NCI-H510A (cell line): ENCODE results near the gene CD244.
"Not testable (repeated sequence)": the region's sequence is repeated elsewhere in the genome, so short reads cannot be mapped to it uniquely, and the experiment has no call there.

Source experiments
- DNase-seq: peaks from one replicate; lab custom pipeline; 2025; lab: John Stamatoyannopoulos, UW

The CD244 gene

DNA sequence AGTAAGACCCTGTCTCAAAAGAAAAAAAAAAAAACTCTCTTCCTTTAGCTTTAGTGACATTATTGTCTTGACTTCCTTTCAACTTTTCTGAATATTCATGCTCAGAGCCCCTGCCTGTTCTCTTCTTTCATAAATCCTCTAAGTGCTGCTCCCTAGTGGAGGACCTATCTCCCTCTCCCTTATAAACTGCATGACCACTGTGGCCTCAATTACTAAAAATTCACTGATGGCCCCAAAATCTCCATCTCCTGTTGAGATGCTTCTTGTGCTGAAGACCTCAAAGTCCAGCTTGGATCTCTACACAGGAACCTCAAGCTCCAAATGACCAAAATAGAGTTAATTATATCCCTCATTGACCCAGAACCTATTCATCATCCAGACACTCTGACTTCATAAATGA, 14.5 kb upstream of the CD244 start:
- no peak for DNase-seq

DNA sequence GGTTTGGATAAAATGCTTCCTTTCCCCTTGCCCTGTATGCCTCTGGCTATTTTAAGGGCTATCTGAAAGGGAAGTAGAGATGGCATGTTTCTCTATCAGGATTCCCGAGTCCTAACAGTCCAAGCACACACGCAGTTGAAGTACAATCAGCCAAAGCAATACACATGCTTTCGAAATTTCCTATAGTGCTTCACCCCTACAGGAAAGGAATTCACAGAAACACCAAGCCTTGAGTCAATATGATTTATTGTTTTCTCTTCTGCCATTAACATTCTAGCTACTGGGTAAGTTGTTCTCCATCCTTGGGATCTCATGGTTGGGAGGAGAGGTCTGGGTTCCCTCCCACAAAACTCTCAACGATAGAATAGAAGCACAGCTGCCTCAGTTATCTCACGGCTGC, 13.6 kb upstream of the CD244 start:
- no peak for DNase-seq

DNA sequence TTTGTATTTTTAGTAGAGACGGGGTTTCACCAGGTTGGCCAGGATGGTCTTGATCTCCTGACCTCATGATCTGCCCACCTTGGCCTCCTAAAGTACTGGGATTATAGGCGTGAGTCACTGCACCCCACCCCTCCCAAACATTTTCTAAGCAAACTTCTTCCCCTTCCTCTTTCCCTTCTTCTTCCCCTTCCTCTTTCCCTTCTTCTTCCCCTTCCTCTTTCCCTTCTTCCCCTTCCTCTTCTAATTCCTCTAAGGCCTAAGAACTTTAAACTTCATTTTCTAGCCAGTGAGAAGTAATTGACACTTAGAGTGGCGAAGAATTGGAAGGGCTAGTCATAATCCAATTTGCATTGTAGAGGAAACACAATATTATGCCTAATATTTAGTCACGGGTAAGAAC, 12.9 kb upstream of the CD244 start:
- DNase-seq: not testable (repeated sequence)

DNA sequence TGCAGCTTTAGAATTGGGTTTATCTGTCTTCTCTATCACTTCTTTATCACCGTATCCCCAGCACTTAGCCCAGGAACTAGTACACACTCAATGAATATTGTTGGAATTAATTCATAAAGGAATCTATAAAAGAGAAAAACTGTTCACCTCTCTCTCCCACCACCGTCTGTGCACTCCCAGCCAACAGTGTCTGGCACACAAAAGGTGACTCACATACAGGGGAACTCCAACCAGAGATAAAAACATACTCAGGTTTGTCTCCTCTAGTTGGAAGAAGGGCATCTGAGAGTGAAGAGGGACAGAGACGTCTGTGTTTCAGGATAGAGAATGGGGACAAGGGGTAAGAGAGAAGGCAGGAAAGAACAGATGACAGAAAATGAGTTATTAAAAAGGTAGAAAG, 12.2 kb upstream of the CD244 start:
- no peak for DNase-seq

DNA sequence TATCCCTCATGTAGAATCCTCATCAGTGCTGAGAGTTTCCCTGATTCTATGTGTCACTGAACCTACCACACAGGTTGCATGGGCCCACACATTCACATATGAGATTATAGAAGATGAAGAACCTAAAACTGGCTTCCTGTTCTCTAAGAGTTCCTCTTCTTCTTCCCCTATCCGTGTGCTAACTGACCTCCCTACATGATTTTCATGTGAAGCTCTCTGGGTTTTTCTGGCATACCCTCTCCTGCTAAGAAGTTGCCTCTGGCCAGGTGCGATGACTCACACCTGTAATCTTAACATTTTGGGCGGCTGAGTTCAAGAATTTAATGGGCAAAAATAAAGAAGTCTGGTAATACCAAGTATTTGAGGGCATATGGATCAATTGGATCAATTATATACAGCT, 5.5 kb upstream of the CD244 start:
- DNase-seq: no peak

DNA sequence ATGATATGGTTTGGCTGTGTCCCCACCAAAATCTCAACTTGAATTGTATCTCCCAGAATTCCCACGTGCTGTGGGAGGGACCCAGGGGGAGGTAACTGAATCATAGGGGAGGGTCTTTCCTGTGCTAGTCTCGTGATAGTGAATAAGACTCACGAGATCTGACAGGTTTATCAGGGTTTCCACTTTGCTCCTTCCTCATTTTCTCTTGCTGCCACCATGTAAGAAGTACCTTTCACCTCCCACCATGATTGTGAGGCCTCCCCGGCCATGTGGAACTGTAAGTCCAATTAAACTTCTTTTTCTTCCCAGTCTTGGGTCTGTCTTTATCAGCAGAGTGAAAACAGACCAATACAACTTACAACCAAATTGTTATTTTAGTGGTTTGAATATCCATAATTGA, 5.0 kb upstream of the CD244 start:
- DNase-seq: not testable (repeated sequence)

DNA sequence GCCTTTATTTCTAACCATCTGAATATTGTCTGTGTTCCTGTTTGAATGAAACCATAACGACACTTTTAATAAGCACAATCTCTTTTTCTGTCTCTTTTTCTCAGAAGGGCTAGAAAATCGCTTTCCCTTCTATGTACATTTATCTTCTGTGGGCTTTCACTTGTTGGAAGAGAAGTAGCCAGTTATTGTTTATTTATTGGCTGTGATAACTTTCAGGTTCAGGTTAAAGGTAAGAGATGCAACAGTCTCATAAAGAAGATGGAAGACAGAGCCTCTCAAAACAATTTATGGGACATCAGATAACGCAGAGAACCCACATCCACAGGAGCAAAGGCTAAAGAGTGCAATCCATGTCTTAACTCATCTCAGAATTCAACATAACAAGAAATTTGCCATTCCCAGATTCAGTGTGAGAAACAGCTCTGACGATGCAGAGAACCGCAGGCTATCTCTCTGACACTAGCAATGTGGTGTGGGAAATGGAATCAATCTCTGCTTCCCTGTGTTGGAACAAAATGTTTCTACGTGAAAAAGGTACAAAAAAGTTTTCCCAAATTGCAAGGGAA, 4.1 kb upstream of the CD244 start:
- DNase-seq: no peak

DNA sequence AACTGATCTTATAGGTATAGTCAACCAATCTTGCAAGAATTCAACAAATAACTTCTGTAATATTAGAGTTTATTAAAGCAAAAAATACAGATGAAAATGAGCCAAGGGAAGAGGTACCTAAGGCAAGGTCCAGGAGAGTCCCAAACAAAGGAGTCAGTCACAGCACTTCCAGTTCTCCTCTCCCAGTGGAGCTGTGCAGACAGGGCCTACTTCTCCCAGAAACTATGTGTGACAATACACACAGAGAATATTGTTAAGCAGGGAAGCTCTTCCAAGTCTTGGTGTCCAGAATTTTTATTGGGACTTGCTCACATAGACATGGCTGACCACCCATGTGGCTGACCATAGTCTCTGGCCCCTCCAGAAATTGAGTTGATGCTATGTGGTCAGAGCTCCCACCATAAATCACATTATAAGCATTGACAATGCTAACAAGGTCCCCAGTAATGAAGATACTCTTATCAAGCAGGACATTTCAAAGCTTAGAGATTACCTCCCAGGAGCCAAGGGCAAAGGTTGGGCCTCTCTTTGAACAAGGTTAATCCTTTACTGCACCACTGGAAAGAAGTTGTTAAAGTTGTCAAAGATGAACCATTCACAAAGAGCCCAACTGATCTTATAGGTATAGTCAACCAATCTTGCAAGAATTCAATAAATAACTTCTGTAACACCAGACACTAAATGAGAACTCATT, 3.5 kb upstream of the CD244 start:
- DNase-seq: no peak

DNA sequence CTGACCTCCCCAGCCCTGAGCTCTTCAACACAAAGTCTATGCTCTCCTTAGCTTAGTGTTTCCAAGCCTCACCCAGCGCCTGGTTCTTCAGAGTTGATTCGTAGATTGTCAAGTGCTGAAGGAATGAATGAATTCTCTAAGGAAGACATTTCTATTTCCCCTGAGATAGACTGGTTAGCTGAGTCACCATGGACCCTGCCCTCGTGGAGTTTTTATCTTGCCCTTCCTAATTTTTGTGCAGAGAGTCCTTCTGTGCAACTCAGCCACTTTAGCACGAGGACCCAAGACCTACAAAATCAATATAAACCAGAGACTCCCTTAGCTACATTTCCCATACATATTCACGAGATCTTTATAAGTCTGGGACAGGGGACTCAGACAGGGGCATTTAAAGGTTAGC, 2.6 kb upstream of the CD244 start:
- no peak for DNase-seq

DNA sequence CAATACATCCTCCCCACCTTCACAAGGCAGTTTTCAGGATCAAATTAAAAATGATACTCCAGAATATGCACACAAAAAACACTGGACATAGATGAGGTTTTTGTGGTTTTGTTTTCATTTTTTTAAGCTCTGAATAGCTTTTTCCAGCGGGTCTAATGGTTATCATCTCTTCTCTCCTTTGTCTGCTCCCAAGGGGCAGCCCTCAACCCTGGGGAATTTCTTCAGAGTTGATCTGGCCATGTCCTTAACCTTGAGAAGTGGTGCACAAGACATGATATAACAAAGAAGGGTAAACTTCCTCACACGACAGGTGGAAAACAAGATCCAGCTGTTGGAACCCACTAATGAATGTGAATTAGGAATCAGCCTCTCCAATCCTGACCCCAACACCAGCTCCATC, 1.5 kb upstream of the CD244 start:
- no peak for DNase-seq

DNA sequence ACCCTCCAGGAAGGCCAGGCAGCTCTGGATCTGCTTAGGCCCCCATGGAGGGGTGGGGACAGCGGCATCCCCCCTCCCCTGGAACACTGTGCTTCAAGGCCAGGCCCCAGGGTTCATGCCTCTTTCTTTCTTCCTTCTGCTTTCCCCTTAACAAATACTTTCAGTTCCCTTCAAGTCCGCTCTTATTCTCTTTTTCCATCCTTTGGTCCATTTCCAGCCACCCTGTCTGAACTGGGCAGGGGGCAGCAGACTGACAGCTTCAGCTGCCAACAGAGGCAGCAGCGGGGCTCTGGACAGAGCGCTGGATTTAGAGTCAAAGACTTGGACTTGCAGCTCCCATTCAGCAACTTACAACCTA, 1.1 kb upstream of the CD244 start:
- no peak for DNase-seq

DNA sequence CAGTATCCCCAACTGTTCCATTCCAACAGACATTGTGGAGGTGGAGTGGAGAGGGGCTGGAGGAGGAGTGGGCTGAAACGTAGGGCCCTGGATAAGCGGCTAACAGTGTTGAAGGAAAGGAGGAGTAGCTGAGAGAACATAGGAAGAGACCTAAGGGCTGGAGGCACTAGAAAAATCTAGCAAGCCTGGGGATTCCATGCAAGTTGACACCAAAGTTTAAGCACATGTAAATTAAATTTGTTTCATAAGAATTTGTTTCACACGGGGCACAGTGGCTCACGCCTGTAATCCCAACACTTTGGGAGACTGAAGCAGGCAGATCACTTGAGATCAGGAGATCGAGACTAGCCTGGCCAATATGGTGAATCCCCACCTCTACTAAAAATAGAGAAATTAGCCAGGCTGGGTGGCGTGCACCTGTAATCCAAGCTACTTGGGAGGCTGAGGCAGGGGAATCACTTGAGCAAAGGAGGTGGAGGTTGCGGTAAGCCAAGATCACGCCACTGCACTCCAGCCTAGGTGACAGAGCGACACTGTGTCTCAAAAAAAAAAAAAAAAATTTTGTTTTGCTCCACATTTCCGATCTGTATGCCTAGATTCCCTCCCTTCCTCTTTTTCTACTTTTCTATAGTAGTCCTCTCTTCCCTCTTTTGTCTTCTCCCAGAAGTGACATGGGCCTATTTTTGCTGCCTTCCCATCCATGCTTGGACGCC, 530 bp upstream of the CD244 start:
- DNase-seq: no peak

DNA sequence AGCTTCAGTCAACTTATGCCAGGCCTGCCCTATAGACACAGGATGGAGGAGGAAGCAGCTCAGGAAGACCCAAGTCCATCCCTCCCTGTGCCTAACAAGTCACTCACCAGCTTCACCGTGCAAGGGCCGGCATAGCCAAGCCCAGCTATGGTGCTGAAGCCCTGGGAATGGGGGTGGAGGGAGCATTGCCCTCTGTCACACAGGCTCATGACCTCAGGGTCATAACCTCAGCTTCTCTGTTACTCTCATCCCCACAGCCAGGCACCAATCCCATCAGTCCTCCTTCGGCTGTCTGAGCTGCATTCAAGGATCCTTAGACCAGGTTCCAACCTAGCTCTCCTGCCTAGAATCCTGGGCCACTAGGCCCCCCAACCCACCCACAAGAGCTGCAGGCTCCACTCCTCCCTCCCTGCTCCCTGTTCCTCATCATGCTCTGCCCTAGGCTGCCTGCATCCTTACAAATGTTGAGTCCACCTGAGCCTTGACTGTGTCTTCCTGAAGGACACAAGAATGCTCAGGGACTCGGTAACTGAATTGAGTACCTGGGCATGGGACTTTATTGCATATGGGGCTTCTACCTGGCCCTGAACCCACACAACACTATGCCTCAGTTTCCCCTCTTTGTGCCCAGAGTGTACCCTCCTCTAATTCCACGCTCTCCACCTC, 1.7 kb downstream of the CD244 start:
- no peak for DNase-seq

DNA sequence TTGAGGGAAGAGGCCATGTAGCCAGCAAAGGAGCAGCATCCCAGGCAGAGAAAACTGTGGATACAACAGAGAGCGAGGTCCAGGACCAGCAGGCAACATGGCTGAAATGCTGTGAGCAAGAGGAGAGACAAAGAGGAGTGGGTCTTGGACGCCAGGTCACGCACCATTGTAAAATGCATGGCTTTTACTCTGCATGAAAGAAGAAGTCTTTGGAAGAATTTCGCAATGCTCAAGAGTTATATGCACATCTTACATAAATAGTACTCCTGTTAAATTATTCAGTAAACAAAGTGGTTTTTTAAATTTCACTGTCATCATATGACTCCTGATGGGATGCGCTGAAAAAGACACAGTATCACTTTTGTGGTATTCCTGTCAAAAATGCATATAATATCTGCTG, 3.5 kb downstream of the CD244 start:
- DNase-seq: no peak

DNA sequence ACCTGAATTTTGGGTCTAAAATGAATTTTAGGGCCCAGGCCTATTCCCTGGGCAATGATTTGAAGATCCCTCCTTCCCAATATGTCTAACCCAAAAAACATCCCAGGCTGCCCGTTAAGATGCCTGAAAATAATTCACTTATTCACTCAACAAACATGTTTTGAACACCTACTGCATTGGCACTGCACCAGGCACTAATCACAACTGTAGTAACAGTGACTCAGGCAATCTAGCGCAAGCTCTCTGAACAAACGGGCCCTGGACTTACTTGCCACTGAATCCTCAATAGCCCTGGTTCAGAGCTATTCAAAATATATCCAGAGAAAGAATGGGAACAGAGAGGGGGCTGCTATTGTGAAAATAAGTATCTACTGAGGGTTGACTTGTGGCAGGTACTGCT, 4.2 kb downstream of the CD244 start:
- DNase-seq: no peak

DNA sequence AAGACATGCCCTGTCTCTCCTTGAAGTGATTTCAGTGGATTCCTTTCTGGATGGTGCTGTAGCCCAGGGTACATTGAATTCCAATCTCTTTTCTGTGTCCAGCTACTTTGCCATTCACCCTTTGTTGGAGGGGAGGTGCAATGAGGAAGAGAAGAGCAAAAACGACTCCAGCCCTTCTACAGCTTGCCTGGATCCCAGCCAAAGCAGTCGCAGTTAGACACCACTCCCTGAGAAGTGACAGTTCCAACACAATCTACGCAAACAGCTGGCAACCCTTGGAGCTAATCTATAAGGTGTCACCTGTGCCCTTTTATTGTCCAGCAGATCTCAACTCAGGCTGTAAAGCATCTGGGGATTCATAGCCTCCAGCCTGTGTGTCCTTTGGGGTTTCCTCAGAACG, 4.6 kb downstream of the CD244 start:
- DNase-seq: no peak

DNA sequence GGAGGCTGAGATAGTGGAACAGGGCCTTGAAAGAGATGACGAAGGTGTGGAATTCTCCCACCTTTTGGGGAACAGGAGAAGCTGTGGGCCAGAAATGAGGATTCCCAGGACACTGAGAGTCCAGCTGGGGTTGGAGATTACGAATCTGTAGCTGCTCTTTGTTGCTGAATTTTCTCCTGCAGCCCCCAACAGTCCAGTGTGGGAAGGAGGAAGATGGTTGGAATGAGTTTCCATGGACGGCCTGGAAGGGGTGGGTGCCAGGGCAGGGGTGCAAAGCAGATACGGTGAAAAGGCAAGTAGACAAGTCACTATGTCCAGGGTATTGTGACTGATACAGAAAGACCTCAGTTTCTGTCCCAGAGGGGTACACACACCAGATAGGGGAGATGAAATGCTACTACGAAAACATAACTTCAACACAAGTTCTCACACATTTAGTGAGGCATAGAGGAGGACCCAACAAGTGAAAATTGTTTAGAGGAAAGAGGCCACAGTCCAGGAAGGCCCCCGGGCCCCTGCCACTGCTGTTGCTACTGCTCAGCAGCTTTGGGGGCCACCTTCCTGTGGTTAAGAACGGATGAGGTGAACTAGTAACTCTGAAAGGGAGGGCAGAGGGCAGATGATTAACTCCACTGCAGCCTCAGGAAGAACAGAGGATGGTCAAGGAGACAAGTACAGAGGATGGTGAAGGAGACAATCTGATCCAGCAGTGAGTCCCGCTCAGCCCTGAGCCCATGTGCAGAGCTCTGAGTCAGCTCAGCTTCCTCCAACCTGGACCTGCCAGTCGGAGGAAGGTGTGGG, 7.3 kb downstream of the CD244 start:
- DNase-seq: no peak

DNA sequence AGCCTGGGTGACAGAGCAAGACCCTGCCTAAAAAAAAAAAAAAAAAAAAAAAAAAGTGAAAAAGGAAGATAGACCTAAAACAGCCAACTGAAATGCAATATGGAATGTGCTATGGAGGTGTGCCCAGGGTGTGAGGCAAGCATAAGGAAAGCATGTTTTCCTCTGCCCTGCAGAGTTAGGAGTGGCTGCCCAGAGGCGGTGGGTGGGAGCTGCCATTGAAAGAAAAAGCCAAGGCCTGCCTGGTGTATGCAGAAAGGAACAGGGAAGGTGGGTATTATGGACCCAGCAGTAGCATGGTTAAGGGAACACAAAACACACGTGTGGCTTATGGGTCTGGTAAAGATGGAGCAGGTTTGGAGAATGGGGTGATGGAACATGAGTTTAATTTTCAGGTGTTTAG, 8.9 kb downstream of the CD244 start:
- DNase-seq: no peak

DNA sequence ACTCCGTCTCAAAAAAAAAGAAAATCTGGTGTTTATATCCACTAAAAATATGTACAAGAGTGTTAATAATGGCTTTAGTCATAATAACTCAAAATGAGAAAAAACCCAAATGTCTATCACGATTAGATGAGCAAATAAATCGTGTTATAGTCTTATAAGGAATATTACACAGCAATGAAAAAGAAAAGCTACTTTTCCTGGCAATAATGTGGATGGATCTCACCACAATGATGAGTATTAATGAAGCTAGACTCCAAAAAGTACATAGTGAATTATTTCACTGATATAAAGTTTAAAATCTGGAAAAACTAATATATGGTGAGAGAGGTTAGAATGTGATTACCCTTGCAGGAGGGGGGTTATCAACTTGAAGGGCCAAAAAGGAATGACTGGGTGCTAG, 9.7 kb downstream of the CD244 start:
- no peak for DNase-seq

DNA sequence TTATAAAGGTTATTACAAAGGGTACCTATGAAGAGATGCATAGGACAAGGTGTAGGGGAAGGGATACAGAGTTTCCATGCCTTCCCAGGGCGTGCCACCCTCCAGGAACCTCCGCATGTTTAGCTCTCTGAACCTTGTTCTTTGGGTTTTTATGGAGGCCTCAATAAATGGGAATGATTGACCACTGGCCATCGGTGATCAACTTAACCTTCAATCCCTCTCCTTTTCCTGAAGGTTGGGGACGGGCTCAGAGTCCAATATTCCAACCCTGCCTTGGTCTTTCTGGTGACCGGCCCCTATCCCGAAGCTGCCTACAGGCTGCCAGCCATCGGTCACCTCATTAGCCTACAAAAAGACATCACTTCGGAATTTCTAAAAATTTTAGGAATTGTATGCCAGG, 11.7 kb downstream of the CD244 start:
- DNase-seq: no peak

DNA sequence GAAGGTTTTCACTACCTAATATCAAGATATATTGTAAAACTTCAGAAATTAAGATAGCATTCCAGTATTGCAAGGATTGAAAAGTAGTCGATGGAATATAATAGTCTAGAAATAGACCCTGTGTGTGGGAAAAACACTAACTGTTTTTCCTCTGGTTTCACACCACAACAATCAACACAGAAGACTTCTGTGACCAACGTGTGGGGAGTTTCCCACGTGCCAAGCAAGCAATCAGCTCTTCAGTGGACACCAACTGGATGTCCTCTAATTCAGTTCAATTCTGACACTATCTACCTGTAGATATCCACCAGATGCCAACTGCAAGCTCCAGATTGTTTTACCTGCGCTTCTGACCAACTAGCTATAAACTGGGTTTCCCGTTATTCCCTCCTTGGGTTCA, 12.1 kb downstream of the CD244 start:
- DNase-seq: no peak

DNA sequence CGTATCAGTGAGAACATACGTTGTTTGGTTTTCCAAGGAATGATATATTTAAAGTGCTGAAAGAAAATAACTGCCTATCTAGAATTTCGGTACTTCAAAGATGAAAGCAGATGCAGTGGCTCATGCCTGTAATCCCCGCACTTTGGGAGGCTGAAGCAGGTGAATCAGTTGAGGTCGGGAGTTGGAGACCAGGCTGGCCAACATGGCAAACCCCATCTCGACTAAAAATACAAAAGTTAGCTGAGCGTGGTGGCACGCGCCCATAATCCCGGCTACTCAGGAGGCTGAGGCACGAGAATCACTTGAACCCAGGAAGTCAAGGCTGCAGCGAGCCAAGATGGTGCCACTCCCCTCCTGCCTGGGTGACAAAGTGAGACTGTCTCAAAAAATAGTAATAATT, 16.4 kb downstream of the CD244 start:
- no peak for DNase-seq
